WI38 (cell line): ENCODE measurements around the gene CRCP.
A peak's percentile ranks its signal among the peaks of the same experiment; 100 is the strongest.
"Not testable (repeated sequence)": the region's sequence is repeated elsewhere in the genome, so short reads cannot be mapped to it uniquely, and the experiment has no call there.

Source experiments
- H3K4me3 ChIP-seq: 2 replicates; pipeline ENCODE4 v1.5.1; 2011; ENCODE audit warnings: low read depth, mild to moderate bottlenecking, control low read depth, low read length
- TF ChIP-seq, protein P1 (sequence below): IDR thresholded peaks from 2 replicates; pipeline ENCODE4 v1.5.1; 2012; ENCODE audit warnings: low read depth, mild to moderate bottlenecking, control low read depth, low read length

The CRCP gene

DNA sequence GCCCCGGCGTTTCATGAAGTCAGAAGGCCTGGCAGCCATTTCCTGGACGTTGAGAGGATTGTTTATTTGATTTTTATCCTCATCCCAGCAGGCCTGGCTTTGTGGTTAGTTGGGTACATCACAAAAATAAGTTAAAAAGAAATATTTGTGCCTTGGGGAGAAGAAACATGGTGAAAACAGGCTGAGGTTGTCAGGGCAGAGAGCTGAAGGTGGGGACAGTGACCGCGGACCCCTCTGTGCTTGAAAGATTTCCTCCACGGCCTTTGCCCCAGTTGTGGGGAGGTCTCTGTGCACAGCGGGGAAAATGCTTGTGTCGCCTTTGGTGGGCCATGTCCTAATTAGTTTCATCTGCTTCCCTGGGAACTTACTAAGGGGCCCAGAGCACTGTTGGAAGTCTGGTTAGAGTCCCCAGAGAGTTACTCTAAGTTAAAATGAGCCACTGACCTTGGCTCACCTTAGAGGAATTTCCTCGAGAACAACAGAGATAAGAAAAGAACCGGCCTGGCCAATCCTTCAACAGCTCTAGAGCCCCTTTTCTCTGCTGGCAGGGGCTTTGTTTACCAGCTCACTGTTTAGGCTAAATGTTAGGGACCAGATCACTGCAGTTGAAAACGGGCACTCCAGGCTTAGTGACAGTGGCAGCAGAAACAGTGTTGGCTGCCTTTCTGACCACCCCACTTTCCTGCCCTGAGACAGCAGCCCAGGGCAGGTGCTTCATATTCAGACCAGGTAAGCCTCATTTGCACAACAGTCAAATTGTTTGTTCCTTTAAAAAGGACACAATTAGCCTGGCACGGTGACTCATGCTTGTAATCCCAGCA is 37.9 kb downstream of the CRCP start:
- TF ChIP-seq, protein P1, sequence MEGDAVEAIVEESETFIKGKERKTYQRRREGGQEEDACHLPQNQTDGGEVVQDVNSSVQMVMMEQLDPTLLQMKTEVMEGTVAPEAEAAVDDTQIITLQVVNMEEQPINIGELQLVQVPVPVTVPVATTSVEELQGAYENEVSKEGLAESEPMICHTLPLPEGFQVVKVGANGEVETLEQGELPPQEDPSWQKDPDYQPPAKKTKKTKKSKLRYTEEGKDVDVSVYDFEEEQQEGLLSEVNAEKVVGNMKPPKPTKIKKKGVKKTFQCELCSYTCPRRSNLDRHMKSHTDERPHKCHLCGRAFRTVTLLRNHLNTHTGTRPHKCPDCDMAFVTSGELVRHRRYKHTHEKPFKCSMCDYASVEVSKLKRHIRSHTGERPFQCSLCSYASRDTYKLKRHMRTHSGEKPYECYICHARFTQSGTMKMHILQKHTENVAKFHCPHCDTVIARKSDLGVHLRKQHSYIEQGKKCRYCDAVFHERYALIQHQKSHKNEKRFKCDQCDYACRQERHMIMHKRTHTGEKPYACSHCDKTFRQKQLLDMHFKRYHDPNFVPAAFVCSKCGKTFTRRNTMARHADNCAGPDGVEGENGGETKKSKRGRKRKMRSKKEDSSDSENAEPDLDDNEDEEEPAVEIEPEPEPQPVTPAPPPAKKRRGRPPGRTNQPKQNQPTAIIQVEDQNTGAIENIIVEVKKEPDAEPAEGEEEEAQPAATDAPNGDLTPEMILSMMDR: no peak

DNA sequence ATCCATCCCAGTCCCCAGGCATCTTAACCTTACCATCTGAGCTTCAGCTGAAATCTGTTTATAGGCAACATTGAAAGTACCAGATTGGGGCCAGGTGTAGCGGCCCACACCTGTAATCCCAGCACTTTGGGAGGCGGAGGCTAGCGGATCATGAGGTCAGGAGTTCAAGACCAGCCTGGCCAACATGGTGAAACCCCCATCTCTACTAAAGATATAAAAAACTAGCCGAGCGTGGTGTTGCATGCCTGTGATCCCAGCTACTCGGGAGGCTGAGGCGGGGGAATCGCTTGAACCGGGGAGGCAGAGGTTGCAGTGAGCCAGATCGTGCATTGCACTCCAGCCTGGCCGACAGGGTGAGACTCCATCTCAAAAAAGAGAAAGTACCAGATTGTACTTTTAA is 39.0 kb downstream of the CRCP start:
- TF ChIP-seq, protein P1: no peak
- H3K4me3 ChIP-seq: no peak overlapping the region

More for the DNA sequence above, 37.9 kb downstream of the CRCP start:
- H3K4me3 ChIP-seq: 0 out of 2 replicates have a peak overlapping the region, but pooled peaks have one; percentile 6

DNA sequence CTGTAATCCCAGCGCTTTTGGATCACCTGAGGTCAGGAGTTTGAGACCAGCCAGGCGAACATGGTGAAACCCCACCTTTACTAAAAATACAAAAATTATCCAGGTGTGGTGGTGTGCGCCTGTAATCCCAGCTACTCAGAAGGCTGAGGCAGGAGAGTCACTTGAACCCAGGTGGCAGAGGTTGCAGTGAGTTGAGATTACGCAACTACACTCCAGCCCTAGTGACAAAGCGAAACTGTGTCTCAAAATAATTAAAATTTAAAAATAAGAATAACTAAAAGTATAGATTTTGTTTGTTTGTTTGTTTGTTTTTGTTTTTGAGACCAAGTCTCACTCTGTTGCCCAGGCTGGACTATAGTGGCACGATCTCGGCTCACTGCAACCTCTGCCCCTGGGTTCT is 41.4 kb downstream of the CRCP start:
- H3K4me3 ChIP-seq: not testable (repeated sequence)

DNA sequence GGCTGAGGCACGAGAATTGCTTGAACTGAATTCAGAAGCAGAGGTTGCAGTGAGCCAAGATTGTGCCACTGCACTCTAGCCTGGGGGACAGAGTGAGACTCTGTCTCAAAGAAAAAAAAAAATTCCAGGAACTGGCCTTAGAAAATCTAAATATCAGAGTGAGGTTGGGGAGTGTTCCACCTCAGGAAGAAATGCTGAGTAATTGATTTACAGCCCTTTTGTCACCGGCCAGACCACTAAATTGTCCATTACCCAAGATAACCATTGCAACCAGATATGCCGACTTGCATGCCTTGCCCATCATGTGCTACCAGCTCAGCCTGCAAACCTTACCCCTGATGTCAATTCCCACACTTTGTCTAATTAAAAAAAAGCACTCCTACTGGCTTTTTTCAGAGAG is 42.4 kb downstream of the CRCP start:
- TF ChIP-seq, protein P1: no peak

DNA sequence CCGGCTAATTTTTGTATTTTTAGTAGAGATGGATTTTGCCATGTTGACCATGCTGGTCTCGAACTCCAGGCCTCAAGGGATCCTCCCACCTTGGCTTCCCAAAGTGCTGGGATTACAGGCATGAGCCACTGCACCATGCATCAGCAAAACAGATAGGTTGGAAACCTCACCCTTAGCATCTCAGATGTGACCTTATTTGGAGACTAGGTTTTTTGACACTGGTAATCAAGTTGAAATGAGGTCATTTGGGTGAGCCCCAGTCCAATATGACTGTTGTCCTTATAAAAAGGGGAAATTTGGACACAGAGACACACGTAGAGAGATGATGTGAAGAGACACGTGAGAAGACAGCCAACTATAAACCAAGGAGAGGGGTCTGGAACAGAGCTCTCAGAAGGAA is 48.0 kb downstream of the CRCP start:
- TF ChIP-seq, protein P1: no peak
- no peak overlapping the region for H3K4me3 ChIP-seq

More for the DNA sequence above, 42.4 kb downstream of the CRCP start:
- H3K4me3 ChIP-seq: no peak overlapping the region

DNA sequence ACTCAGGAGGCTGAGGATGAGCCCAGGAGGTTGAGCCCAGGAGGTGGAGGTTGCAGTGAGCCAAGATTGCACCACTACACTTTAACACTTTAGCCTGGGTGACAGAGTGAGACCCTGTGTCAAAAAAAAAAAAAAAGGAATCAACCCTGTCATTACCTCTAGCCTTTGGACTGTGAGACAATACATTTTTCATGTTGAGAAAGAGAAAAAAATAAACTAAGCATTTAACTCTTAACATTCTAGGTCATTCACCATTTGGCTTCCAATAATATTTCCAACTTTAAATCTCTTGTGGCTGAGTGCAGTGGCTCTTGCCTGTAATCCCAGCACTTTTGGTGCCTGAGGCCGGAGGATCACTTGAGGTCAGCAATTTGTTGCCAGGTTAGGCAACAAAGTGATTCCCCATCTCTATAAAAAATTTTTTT is 48.6 kb downstream of the CRCP start:
- no peak overlapping the region for H3K4me3 ChIP-seq
- TF ChIP-seq, protein P1: no peak

GRCh38 chr7:66164356-66164755 is 49.7 kb downstream of the CRCP start:
- TF ChIP-seq, protein P1: no peak
- no peak overlapping the region for H3K4me3 ChIP-seq
